ENCODE measurements around the gene ADAMTS6. TPM values are rescaled to one million over a fixed set of nuclear protein-coding genes. Genes with fewer than 3 reads are reported as not detected.
A peak's percentile ranks its signal among the peaks of the same experiment; 100 is the strongest.

ADAMTS6 gene
- total RNA-seq, 1 experiment from 2014 or later, result 2.8 TPM

DNA sequence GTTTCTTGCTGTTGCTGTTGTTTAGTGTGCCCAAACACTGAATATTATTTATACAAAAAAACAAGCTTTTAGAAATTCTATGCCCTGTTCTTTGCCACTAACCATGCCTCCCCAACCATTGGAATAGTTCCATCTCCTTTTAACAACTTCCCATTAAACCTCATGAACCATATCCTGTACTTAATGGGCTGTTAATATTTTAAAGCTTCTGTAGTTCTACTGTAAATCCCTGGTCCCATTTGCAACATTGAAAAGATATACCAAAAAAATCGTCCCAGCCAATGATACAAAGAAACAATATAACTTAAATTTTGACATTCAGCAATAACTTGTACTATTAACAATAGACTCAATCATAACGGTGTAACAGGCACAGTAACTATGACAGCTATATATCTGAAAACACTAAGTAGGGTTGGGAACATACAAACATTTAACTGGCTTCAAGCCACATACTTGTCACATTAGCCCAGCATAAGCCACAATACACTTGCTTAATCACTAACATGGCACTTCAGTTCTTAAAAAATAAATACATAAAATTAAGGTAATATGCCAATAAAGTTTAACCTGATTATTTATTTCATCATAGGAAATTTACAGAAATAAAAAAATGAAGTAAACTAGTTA lies 86.1 kb downstream of the ADAMTS6 start (continued):
- TF ChIP-seq, protein P1, sequence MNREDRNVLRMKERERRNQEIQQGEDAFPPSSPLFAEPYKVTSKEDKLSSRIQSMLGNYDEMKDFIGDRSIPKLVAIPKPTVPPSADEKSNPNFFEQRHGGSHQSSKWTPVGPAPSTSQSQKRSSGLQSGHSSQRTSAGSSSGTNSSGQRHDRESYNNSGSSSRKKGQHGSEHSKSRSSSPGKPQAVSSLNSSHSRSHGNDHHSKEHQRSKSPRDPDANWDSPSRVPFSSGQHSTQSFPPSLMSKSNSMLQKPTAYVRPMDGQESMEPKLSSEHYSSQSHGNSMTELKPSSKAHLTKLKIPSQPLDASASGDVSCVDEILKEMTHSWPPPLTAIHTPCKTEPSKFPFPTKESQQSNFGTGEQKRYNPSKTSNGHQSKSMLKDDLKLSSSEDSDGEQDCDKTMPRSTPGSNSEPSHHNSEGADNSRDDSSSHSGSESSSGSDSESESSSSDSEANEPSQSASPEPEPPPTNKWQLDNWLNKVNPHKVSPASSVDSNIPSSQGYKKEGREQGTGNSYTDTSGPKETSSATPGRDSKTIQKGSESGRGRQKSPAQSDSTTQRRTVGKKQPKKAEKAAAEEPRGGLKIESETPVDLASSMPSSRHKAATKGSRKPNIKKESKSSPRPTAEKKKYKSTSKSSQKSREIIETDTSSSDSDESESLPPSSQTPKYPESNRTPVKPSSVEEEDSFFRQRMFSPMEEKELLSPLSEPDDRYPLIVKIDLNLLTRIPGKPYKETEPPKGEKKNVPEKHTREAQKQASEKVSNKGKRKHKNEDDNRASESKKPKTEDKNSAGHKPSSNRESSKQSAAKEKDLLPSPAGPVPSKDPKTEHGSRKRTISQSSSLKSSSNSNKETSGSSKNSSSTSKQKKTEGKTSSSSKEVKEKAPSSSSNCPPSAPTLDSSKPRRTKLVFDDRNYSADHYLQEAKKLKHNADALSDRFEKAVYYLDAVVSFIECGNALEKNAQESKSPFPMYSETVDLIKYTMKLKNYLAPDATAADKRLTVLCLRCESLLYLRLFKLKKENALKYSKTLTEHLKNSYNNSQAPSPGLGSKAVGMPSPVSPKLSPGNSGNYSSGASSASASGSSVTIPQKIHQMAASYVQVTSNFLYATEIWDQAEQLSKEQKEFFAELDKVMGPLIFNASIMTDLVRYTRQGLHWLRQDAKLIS (CRISPR knock-in tag; IDR thresholded peaks at IDR 0.05; ENCODE audit: borderline replicate concordance), result no peak
- TF ChIP-seq, protein P2, sequence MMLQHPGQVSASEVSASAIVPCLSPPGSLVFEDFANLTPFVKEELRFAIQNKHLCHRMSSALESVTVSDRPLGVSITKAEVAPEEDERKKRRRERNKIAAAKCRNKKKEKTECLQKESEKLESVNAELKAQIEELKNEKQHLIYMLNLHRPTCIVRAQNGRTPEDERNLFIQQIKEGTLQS (CRISPR knock-in tag; conservative IDR thresholded peaks at IDR 0.05), result no peak
- TF ChIP-seq, protein P3, sequence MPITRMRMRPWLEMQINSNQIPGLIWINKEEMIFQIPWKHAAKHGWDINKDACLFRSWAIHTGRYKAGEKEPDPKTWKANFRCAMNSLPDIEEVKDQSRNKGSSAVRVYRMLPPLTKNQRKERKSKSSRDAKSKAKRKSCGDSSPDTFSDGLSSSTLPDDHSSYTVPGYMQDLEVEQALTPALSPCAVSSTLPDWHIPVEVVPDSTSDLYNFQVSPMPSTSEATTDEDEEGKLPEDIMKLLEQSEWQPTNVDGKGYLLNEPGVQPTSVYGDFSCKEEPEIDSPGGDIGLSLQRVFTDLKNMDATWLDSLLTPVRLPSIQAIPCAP (CRISPR knock-in tag; IDR thresholded peaks at IDR 0.05), result no peak
- TF ChIP-seq CREB1 (CRISPR knock-in tag; IDR thresholded peaks at IDR 0.05), result no peak

DNA sequence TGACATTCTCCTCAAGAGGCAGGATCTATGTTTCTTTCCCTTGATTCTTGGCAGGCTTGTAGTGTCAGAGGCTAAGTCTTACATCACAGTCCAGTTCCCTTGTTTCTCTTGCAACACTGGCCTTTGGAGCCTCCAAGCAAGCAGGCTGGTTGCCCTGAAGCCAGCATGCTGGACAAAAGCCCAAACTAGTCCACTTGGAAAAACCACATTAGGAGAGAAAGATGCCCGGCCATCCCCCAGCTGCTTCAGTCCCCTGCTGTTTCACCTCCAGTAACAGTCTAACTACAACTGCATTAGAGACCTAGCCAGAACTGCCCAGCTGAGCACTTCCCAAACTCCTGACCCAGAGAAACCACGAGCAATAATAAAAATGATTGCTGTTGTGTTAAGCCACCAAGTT lies 87.6 kb downstream of the ADAMTS6 start:
- H3K9me3 Mint-ChIP-seq, result no peaks in the 10 kb centered on the region
- no peaks in the 10 kb centered on the region for H3K27me3 Mint-ChIP-seq (ENCODE audit: low read depth)
- no peak overlapping the region for H3K27ac Mint-ChIP-seq
- CTCF ChIA-PET, result no interaction called here
- H3K4me3 Mint-ChIP-seq, result no peak overlapping the region
- ATAC-seq, result peak; percentile 50
- POLR2A ChIA-PET, result no interaction called here
- H3K36me3 Mint-ChIP-seq, result no peaks in the 10 kb centered on the region
- no peaks in the 10 kb centered on the region for H3K4me1 Mint-ChIP-seq
- TF ChIP-seq, protein P4, sequence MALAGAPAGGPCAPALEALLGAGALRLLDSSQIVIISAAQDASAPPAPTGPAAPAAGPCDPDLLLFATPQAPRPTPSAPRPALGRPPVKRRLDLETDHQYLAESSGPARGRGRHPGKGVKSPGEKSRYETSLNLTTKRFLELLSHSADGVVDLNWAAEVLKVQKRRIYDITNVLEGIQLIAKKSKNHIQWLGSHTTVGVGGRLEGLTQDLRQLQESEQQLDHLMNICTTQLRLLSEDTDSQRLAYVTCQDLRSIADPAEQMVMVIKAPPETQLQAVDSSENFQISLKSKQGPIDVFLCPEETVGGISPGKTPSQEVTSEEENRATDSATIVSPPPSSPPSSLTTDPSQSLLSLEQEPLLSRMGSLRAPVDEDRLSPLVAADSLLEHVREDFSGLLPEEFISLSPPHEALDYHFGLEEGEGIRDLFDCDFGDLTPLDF (CRISPR knock-in tag; IDR thresholded peaks at IDR 0.05), result no peak
- TF ChIP-seq TCF7 (CRISPR knock-in tag; IDR thresholded peaks at IDR 0.05; ENCODE audit: low read depth) (no peak), SP1 (CRISPR knock-in tag; conservative IDR thresholded peaks at IDR 0.05) (no peak), SMAD4 (CRISPR knock-in tag; IDR thresholded peaks at IDR 0.05) (no peak), CREM (CRISPR knock-in tag; IDR thresholded peaks at IDR 0.05) (no peak), IRF2 (CRISPR knock-in tag; IDR thresholded peaks at IDR 0.05; ENCODE audit: borderline replicate concordance, low read depth) (no peak), GRHL2 (CRISPR knock-in tag; IDR thresholded peaks at IDR 0.05; ENCODE audit: insufficient replicate concordance, severe bottlenecking) (no peak), ZNF317 (CRISPR knock-in tag; IDR thresholded peaks at IDR 0.05; ENCODE audit: borderline replicate concordance, low read depth) (no peak), ATF1 (CRISPR knock-in tag; IDR thresholded peaks at IDR 0.05) (no peak), KAT7 (CRISPR knock-in tag; IDR thresholded peaks at IDR 0.05; ENCODE audit: borderline replicate concordance) (no peak)
- TF ChIP-seq, protein P5, sequence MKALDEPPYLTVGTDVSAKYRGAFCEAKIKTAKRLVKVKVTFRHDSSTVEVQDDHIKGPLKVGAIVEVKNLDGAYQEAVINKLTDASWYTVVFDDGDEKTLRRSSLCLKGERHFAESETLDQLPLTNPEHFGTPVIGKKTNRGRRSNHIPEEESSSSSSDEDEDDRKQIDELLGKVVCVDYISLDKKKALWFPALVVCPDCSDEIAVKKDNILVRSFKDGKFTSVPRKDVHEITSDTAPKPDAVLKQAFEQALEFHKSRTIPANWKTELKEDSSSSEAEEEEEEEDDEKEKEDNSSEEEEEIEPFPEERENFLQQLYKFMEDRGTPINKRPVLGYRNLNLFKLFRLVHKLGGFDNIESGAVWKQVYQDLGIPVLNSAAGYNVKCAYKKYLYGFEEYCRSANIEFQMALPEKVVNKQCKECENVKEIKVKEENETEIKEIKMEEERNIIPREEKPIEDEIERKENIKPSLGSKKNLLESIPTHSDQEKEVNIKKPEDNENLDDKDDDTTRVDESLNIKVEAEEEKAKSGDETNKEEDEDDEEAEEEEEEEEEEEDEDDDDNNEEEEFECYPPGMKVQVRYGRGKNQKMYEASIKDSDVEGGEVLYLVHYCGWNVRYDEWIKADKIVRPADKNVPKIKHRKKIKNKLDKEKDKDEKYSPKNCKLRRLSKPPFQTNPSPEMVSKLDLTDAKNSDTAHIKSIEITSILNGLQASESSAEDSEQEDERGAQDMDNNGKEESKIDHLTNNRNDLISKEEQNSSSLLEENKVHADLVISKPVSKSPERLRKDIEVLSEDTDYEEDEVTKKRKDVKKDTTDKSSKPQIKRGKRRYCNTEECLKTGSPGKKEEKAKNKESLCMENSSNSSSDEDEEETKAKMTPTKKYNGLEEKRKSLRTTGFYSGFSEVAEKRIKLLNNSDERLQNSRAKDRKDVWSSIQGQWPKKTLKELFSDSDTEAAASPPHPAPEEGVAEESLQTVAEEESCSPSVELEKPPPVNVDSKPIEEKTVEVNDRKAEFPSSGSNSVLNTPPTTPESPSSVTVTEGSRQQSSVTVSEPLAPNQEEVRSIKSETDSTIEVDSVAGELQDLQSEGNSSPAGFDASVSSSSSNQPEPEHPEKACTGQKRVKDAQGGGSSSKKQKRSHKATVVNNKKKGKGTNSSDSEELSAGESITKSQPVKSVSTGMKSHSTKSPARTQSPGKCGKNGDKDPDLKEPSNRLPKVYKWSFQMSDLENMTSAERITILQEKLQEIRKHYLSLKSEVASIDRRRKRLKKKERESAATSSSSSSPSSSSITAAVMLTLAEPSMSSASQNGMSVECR (CRISPR knock-in tag; IDR thresholded peaks at IDR 0.05; ENCODE audit: borderline replicate concordance), result no peak
- TF ChIP-seq, protein P6, sequence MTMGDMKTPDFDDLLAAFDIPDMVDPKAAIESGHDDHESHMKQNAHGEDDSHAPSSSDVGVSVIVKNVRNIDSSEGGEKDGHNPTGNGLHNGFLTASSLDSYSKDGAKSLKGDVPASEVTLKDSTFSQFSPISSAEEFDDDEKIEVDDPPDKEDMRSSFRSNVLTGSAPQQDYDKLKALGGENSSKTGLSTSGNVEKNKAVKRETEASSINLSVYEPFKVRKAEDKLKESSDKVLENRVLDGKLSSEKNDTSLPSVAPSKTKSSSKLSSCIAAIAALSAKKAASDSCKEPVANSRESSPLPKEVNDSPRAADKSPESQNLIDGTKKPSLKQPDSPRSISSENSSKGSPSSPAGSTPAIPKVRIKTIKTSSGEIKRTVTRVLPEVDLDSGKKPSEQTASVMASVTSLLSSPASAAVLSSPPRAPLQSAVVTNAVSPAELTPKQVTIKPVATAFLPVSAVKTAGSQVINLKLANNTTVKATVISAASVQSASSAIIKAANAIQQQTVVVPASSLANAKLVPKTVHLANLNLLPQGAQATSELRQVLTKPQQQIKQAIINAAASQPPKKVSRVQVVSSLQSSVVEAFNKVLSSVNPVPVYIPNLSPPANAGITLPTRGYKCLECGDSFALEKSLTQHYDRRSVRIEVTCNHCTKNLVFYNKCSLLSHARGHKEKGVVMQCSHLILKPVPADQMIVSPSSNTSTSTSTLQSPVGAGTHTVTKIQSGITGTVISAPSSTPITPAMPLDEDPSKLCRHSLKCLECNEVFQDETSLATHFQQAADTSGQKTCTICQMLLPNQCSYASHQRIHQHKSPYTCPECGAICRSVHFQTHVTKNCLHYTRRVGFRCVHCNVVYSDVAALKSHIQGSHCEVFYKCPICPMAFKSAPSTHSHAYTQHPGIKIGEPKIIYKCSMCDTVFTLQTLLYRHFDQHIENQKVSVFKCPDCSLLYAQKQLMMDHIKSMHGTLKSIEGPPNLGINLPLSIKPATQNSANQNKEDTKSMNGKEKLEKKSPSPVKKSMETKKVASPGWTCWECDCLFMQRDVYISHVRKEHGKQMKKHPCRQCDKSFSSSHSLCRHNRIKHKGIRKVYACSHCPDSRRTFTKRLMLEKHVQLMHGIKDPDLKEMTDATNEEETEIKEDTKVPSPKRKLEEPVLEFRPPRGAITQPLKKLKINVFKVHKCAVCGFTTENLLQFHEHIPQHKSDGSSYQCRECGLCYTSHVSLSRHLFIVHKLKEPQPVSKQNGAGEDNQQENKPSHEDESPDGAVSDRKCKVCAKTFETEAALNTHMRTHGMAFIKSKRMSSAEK (CRISPR knock-in tag; IDR thresholded peaks at IDR 0.05; ENCODE audit: borderline replicate concordance), result no peak
- TF ChIP-seq, protein P7, sequence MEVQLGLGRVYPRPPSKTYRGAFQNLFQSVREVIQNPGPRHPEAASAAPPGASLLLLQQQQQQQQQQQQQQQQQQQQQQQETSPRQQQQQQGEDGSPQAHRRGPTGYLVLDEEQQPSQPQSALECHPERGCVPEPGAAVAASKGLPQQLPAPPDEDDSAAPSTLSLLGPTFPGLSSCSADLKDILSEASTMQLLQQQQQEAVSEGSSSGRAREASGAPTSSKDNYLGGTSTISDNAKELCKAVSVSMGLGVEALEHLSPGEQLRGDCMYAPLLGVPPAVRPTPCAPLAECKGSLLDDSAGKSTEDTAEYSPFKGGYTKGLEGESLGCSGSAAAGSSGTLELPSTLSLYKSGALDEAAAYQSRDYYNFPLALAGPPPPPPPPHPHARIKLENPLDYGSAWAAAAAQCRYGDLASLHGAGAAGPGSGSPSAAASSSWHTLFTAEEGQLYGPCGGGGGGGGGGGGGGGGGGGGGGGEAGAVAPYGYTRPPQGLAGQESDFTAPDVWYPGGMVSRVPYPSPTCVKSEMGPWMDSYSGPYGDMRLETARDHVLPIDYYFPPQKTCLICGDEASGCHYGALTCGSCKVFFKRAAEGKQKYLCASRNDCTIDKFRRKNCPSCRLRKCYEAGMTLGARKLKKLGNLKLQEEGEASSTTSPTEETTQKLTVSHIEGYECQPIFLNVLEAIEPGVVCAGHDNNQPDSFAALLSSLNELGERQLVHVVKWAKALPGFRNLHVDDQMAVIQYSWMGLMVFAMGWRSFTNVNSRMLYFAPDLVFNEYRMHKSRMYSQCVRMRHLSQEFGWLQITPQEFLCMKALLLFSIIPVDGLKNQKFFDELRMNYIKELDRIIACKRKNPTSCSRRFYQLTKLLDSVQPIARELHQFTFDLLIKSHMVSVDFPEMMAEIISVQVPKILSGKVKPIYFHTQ (CRISPR knock-in tag; IDR thresholded peaks at IDR 0.05), result no peak
- no peak for DNase-seq (ENCODE audit: low spot score)
